Neuronal stem cell (in vitro differentiated cells): ENCODE measurements around the gene ENTR1.

Source experiments
- DNase-seq: peaks from one replicate; pipeline ENCODE4 v3.0.0-alpha.2; 2013; ENCODE audit warnings: low spot score
- H2AFZ ChIP-seq: one replicate; pipeline ENCODE4 v1.6.1; 2013; ENCODE audit warnings: mild to moderate bottlenecking, low read length, inconsistent platforms
- H2AK5ac ChIP-seq: 2 replicates; pipeline ENCODE4 v1.6.1; 2013; ENCODE audit warnings: low read depth, mild to moderate bottlenecking, inconsistent platforms, low read length, moderate library complexity, mixed read lengths
- H2BK120ac ChIP-seq: 2 replicates; pipeline ENCODE4 v1.6.1; 2013; ENCODE audit warnings: low read depth, mild to moderate bottlenecking, inconsistent platforms, low read length, moderate library complexity, mixed read lengths
- H2BK12ac ChIP-seq: one replicate; pipeline ENCODE4 v1.6.1; 2013; ENCODE audit warnings: low read length, inconsistent platforms
- H2BK15ac ChIP-seq: 2 replicates; pipeline ENCODE4 v1.6.1; 2013; ENCODE audit warnings: mild to moderate bottlenecking, low read length, inconsistent platforms, mixed read lengths
- H2BK5ac ChIP-seq: one replicate; pipeline ENCODE4 v1.6.1; 2013; ENCODE audit warnings: inconsistent platforms, mild to moderate bottlenecking, low read length, moderate library complexity
- H3K14ac ChIP-seq: one replicate; pipeline ENCODE4 v1.6.1; 2013; ENCODE audit warnings: low read length, inconsistent platforms
- H3K18ac ChIP-seq: 2 replicates; pipeline ENCODE4 v1.6.1; 2013; ENCODE audit warnings: low read length, inconsistent platforms
- H3K23ac ChIP-seq: 2 replicates; pipeline ENCODE4 v1.6.1; 2013; ENCODE audit warnings: low read depth, mild to moderate bottlenecking, mixed read lengths, low read length, inconsistent platforms; ENCODE audit not compliant: poor library complexity
- H3K27ac ChIP-seq: replicated peaks from 3 replicates; pipeline ENCODE4 v1.5.1; 2013; ENCODE audit warnings: low read length, inconsistent platforms
- H3K27me3 ChIP-seq, 3 experiments: 2 replicates each; pipeline ENCODE4 v1.6.1; 2013; ENCODE audit warnings: low read length in 3 of 3, mild to moderate bottlenecking in 2 of 3, inconsistent platforms in 1 of 3, low read depth in 1 of 3, mixed read lengths in 1 of 3, moderate library complexity in 1 of 3; ENCODE audit not compliant: control insufficient read depth in 3 of 3, insufficient read depth in 3 of 3
- H3K36me3 ChIP-seq, 2 donors: replicated peaks in 1 of 2; 2 replicates each; pipeline ENCODE4 v1.6.1; 2013; ENCODE audit warnings: low read length in 2 of 2; ENCODE audit not compliant: control insufficient read depth in 2 of 2, insufficient read depth in 2 of 2
- H3K4ac ChIP-seq: 2 replicates; pipeline ENCODE4 v1.6.1; 2013; ENCODE audit warnings: inconsistent platforms, mild to moderate bottlenecking, low read length, moderate library complexity
- H3K4me1 ChIP-seq, 2 donors: 1 replicate in 1 of 2; 2 replicates in 1 of 2; pipeline ENCODE4 v1.6.1; 2013; ENCODE audit warnings: low read length in 2 of 2, low read depth in 1 of 2; ENCODE audit not compliant: control insufficient read depth in 2 of 2, insufficient read depth in 1 of 2
- H3K4me2 ChIP-seq: one replicate; pipeline ENCODE4 v1.6.1; 2013; ENCODE audit warnings: mild to moderate bottlenecking, low read length, inconsistent platforms; ENCODE audit not compliant: insufficient read depth, poor library complexity, severe bottlenecking
- H3K4me3 ChIP-seq, 2 donors: 2 replicates each; pipeline ENCODE4 v1.5.1; 2013; ENCODE audit warnings: low read length in 2 of 2, mild to moderate bottlenecking in 2 of 2, inconsistent platforms in 1 of 2, moderate library complexity in 1 of 2
- H3K79me1 ChIP-seq: one replicate; pipeline ENCODE4 v1.6.1; 2013; ENCODE audit warnings: low read depth, mild to moderate bottlenecking, inconsistent platforms, low read length, moderate library complexity
- H3K9ac ChIP-seq: one replicate; pipeline ENCODE4 v1.6.1; 2013; ENCODE audit warnings: mild to moderate bottlenecking, low read depth, low read length, inconsistent platforms; ENCODE audit not compliant: poor library complexity
- H3K9me3 ChIP-seq, 2 donors: replicated peaks in 1 of 2; 2 replicates each; pipeline versions ENCODE3 to v1.6.1; 2013; ENCODE audit warnings: low read length in 2 of 2, mild to moderate bottlenecking in 2 of 2, inconsistent platforms in 1 of 2, low read depth in 1 of 2, mixed read lengths in 1 of 2, moderate library complexity in 1 of 2; ENCODE audit not compliant: control insufficient read depth in 2 of 2, insufficient read depth in 1 of 2
- H4K8ac ChIP-seq: one replicate; pipeline ENCODE4 v1.6.1; 2013; ENCODE audit warnings: low read depth, mild to moderate bottlenecking, inconsistent platforms, low read length, moderate library complexity
- H4K91ac ChIP-seq: one replicate; pipeline ENCODE4 v1.6.1; 2013; ENCODE audit warnings: low read length, low read depth, mild to moderate bottlenecking, inconsistent platforms; ENCODE audit not compliant: poor library complexity
- WGBS, 2 donors: extraction: QIAGEN DNeasy Blood & Tissue Kit; methylation state at CpG; one replicate each; pipeline ENCODE4 v1.1.7; 2013; ENCODE audit warnings: missing lambda C conversion rate in 2 of 2, mixed read lengths in 1 of 2; ENCODE audit not compliant: insufficient read length in 2 of 2, insufficient replicate concordance in 1 of 2; ENCODE audit errors: extremely low coverage in 2 of 2; 5-methylcytosine and 5-hydroxymethylcytosine counted together

The ENTR1 gene

DNA sequence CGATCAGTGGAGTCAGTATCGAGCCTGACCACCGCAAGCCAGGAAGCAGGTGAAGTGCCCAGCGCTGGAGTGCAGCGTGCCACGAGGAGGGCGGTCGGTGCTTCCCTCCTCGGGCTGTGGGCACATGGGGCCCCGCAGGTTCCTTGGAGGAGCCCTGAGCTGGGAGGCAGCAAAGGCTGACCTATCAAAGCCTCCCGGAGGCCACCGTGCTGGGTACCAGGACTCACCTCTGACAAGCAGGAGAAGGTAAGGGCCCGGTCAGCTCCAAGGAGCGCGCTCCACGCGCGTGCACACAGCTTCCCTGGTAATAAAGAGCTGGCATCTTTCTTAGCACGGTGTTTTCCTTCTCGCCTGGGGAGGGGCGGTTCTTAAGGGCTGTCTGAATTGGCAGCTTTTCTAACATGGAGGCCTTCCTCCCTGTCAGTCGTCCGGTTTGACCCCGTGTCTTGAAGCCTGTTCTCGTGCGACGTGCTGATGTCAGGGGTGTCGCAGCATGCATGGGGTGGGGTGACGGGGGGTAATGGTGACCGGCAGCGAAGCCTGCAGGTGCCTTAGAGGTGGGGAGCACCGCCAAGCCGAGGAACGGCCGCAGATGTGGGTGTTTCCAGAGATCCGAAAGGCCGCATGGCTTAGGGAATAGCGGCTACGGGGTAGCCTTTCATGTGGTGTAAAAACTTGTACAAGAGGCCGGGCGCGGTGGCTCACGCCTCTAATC is 13.2 kb upstream of the ENTR1 start:
- Histone ChIP-seq H3K4me1 (no peaks in the 10 kb centered on the region), H2BK5ac (no peak overlapping the region), H4K8ac (no peak overlapping the region), H2AK5ac (no peak overlapping the region), H3K4me2 (no peak overlapping the region), H3K9me3 (no peaks in the 10 kb centered on the region), H3K27me3 (no peaks in the 10 kb centered on the region), H3K14ac (no peak overlapping the region), H3K9ac (no peak overlapping the region), H3K18ac (no peak overlapping the region), H3K79me1 (no peaks in the 10 kb centered on the region), H2BK15ac (no peak overlapping the region), H3K23ac (no peak overlapping the region), H4K91ac (no peak overlapping the region), H3K36me3 (peaks cover 41 to 73% of the 10 kb centered on the region in 2 donors), H2BK120ac (no peak overlapping the region), H2BK12ac (no peak overlapping the region), H2AFZ (no peak overlapping the region), H3K27ac (no peak overlapping the region), H3K4ac (no peak overlapping the region), H3K4me3 (no peak overlapping the region)
- no peak for DNase-seq
- WGBS, 2 donors, result no CpG with 5 or more reads among the region's 43 CpGs

DNA sequence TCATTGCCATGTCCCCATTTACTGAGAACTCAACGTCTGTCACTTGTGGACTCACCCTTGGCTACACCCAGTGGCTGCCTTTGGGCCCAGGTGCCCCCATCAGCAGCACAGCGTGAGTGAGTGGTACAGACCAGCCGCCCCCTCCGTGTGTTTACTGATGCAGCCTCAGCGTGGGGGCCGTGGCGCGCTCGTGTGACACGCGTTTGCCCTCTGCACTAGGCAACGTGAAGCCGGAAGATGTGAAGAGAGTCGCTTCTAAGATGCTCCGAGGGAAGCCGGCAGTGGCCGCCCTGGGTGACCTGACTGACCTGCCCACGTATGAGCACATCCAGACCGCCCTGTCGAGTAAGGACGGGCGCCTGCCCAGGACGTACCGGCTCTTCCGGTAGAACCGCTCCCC is 12.5 kb upstream of the ENTR1 start:
- no peak overlapping the region for H3K4me2 ChIP-seq
- no peak overlapping the region for H2BK15ac ChIP-seq
- H2BK12ac ChIP-seq, result no peak overlapping the region
- H2BK5ac ChIP-seq, result no peak overlapping the region
- no peak overlapping the region for H2AK5ac ChIP-seq
- H3K4me3 ChIP-seq, result no peak overlapping the region
- no peak overlapping the region for H2BK120ac ChIP-seq
- H3K4me1 ChIP-seq, result no peaks in the 10 kb centered on the region
- H3K9me3 ChIP-seq, result no peaks in the 10 kb centered on the region
- H3K27me3 ChIP-seq, result no peaks in the 10 kb centered on the region
- H2AFZ ChIP-seq, result no peak overlapping the region
- H3K9ac ChIP-seq, result peak overlapping the region; percentile 74
- H3K79me1 ChIP-seq, result peaks cover 4% of the 10 kb centered on the region
- no peak overlapping the region for H3K27ac ChIP-seq
- no CpG with 5 or more reads among the region's 26 CpGs for WGBS, 2 donors
- H3K18ac ChIP-seq, result no peak overlapping the region
- H3K23ac ChIP-seq, result peak overlapping the region; percentile 57
- H4K91ac ChIP-seq, result no peak overlapping the region
- no peak for DNase-seq
- H4K8ac ChIP-seq, result no peak overlapping the region
- no peak overlapping the region for H3K14ac ChIP-seq
- peaks cover 48 to 76% of the 10 kb centered on the region in 2 donors for H3K36me3 ChIP-seq
- no peak overlapping the region for H3K4ac ChIP-seq

DNA sequence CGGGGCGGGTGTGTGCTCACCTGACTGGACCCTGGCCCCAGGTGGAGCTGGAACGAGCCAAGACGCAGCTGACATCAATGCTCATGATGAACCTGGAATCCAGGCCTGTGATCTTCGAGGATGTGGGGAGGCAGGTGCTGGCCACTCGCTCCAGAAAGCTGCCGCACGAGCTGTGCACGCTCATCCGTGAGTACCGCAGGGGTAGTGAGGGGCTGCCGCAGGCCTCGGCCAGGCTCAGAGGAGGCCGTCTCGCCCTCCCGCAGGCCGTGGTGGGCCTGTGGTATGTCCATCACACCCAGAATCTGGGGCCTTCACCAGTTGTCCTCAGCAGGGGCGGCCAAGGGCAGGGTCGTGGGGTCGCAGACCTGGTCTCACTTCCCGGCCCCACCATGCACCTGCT is 11.4 kb upstream of the ENTR1 start:
- Histone ChIP-seq H4K91ac (no peak overlapping the region), H3K4me2 (no peak overlapping the region), H2BK12ac (no peak overlapping the region), H4K8ac (no peak overlapping the region), H2BK120ac (no peak overlapping the region), H3K79me1 (peaks cover 6% of the 10 kb centered on the region), H3K27ac (no peak overlapping the region), H3K4me3 (no peak overlapping the region), H3K9me3 (no peaks in the 10 kb centered on the region), H3K14ac (no peak overlapping the region), H3K4me1 (no peaks in the 10 kb centered on the region), H3K36me3 (peaks cover 55 to 83% of the 10 kb centered on the region in 2 donors), H2AFZ (no peak overlapping the region), H3K9ac (no peak overlapping the region), H3K18ac (no peak overlapping the region), H2BK15ac (no peak overlapping the region), H3K4ac (no peak overlapping the region), H3K23ac (no peak overlapping the region), H2AK5ac (no peak overlapping the region), H2BK5ac (no peak overlapping the region), H3K27me3 (no peaks in the 10 kb centered on the region)
- DNase-seq, result no peak
- no CpG with 5 or more reads among the region's 21 CpGs for WGBS, 2 donors

DNA sequence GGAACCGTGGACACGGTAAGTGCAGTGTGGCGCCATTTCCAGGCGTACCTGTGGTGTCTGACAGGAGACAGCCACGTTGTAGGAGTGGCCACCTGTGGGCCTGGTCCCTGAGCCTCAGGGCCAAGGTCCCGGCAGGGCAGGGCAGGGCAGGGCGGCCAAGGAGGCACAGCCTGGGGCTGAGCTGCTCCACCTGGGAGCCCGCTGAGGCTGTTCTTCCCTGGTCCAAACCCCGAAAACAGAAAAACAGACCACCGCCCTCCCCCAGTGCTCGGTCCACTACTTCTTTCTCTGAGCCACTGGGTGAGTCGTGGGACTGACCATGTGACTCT is 8.6 kb upstream of the ENTR1 start:
- Histone ChIP-seq H3K36me3 (peaks cover 67 to 95% of the 10 kb centered on the region in 2 donors), H3K9me3 (no peaks in the 10 kb centered on the region), H3K4me1 (no peaks in the 10 kb centered on the region), H2BK120ac (no peak overlapping the region), H3K14ac (no peak overlapping the region), H3K9ac (no peak overlapping the region), H3K27me3 (no peaks in the 10 kb centered on the region), H4K91ac (no peak overlapping the region), H2AFZ (no peak overlapping the region), H3K4me2 (no peak overlapping the region), H2BK5ac (peak overlapping the region; percentile 66), H3K79me1 (peaks cover 6% of the 10 kb centered on the region), H2AK5ac (no peak overlapping the region), H3K4ac (no peak overlapping the region), H3K18ac (no peak overlapping the region), H3K4me3 (peak overlapping the region in 1 of 2 donors; percentile 8), H4K8ac (no peak overlapping the region), H3K23ac (no peak overlapping the region), H2BK12ac (no peak overlapping the region), H2BK15ac (no peak overlapping the region), H3K27ac (no peak overlapping the region)
- WGBS, 2 donors, result no CpG with 5 or more reads among the region's 12 CpGs
- no peak for DNase-seq
